H9 (cell line): ENCODE measurements around the gene C1QL1. TPM values are rescaled to one million over a fixed set of nuclear protein-coding genes. Genes with fewer than 3 reads are reported as not detected.

Experiments used
- DNase-seq: peaks from one replicate; pipeline ENCODE4 v3.0.0-alpha.2; 2017
- H2AFZ ChIP-seq: one replicate; pipeline ENCODE4 v1.6.1; 2013; ENCODE audit warnings: mild to moderate bottlenecking, low read length, control low read depth, moderate library complexity
- H2AK5ac ChIP-seq: 2 replicates; pipeline ENCODE4 v1.6.1; 2013; ENCODE audit warnings: low read length, control low read depth, mixed read lengths; ENCODE audit not compliant: insufficient read length
- H2BK120ac ChIP-seq: one replicate; pipeline ENCODE4 v1.6.1; 2013; ENCODE audit warnings: low read depth, mild to moderate bottlenecking, low read length, control low read depth, inconsistent platforms; ENCODE audit not compliant: poor library complexity, severe bottlenecking
- H2BK12ac ChIP-seq: 2 replicates; pipeline ENCODE4 v1.6.1; 2013; ENCODE audit warnings: low read length, control low read depth, mixed read lengths, low read depth; ENCODE audit not compliant: insufficient read length
- H2BK15ac ChIP-seq: 2 replicates; pipeline ENCODE4 v1.6.1; 2013; ENCODE audit warnings: low read depth, low read length, control low read depth
- H2BK20ac ChIP-seq: one replicate; pipeline ENCODE4 v1.6.1; 2013; ENCODE audit warnings: low read depth, mild to moderate bottlenecking, low read length, control low read depth, inconsistent platforms; ENCODE audit not compliant: poor library complexity, severe bottlenecking
- H2BK5ac ChIP-seq: 2 replicates; pipeline ENCODE4 v1.6.1; 2013; ENCODE audit warnings: low read length, control low read depth, mixed read lengths; ENCODE audit not compliant: insufficient read length
- H3K14ac ChIP-seq: 2 replicates; pipeline ENCODE4 v1.6.1; 2013; ENCODE audit warnings: low read length, control low read depth; ENCODE audit not compliant: insufficient read depth
- H3K18ac ChIP-seq: 2 replicates; pipeline ENCODE4 v1.6.1; 2013; ENCODE audit warnings: low read depth, mild to moderate bottlenecking, mixed read lengths, low read length, control low read depth; ENCODE audit not compliant: insufficient read length
- H3K23ac ChIP-seq: 2 replicates; pipeline ENCODE4 v1.6.1; 2013; ENCODE audit warnings: low read length, control low read depth, mixed read lengths, low read depth; ENCODE audit not compliant: insufficient read length
- H3K23me2 ChIP-seq: 2 replicates; pipeline ENCODE4 v1.6.1; 2013; ENCODE audit warnings: low read depth, mild to moderate bottlenecking, mixed read lengths, low read length, control low read depth; ENCODE audit not compliant: insufficient read length, poor library complexity, severe bottlenecking
- H3K27ac ChIP-seq: 2 replicates; pipeline ENCODE4 v1.5.1; 2013; ENCODE audit warnings: low read length, control low read depth, mixed read lengths, low read depth; ENCODE audit not compliant: insufficient read length
- H3K27me3 ChIP-seq: 2 replicates; pipeline ENCODE4 v1.6.1; 2013; ENCODE audit warnings: low read length, control low read depth, inconsistent platforms; ENCODE audit not compliant: insufficient read depth
- H3K4ac ChIP-seq: 2 replicates; pipeline ENCODE4 v1.6.1; 2013; ENCODE audit warnings: low read depth, mild to moderate bottlenecking, control low read depth, inconsistent platforms, low read length, moderate library complexity
- H3K4me1 ChIP-seq: 2 replicates; pipeline ENCODE4 v1.6.1; 2013; ENCODE audit warnings: low read length, control low read depth, inconsistent platforms; ENCODE audit not compliant: insufficient read depth
- H3K4me2 ChIP-seq: 2 replicates; pipeline ENCODE4 v1.6.1; 2013; ENCODE audit warnings: low read length, control low read depth, mixed read lengths; ENCODE audit not compliant: insufficient read length, insufficient read depth
- H3K56ac ChIP-seq: 2 replicates; pipeline ENCODE4 v1.6.1; 2013; ENCODE audit warnings: low read depth, mild to moderate bottlenecking, mixed read lengths, low read length, control low read depth; ENCODE audit not compliant: insufficient read length
- H3K79me1 ChIP-seq: 2 replicates; pipeline ENCODE4 v1.6.1; 2013; ENCODE audit warnings: low read depth, mild to moderate bottlenecking, moderate library complexity, low read length, control low read depth, inconsistent platforms; ENCODE audit not compliant: insufficient read depth, poor library complexity, severe bottlenecking
- H3K79me2 ChIP-seq: 2 replicates; pipeline ENCODE4 v1.6.1; 2013; ENCODE audit warnings: low read length, control low read depth, inconsistent platforms; ENCODE audit not compliant: insufficient read depth
- H3K9ac ChIP-seq: 2 replicates; pipeline ENCODE4 v1.6.1; 2013; ENCODE audit warnings: low read length, control low read depth, mixed read lengths; ENCODE audit not compliant: insufficient read length; ENCODE audit errors: extremely low read depth
- H3K9me3 ChIP-seq: one replicate; pipeline ENCODE4 v1.6.1; 2013; ENCODE audit warnings: low read depth, low read length, inconsistent platforms; ENCODE audit not compliant: control insufficient read depth
- H3T11ph ChIP-seq: one replicate; pipeline ENCODE4 v1.6.1; 2013; ENCODE audit warnings: mild to moderate bottlenecking, low read length, control low read depth, inconsistent platforms
- H4K20me1 ChIP-seq: one replicate; pipeline ENCODE4 v1.6.1; 2013; ENCODE audit not compliant: control insufficient read depth, insufficient read length, insufficient read depth
- H4K5ac ChIP-seq: 2 replicates; pipeline ENCODE4 v1.6.1; 2013; ENCODE audit warnings: low read depth, mild to moderate bottlenecking, mixed read lengths, low read length, control low read depth; ENCODE audit not compliant: insufficient read length
- H4K8ac ChIP-seq: replicated peaks from 2 replicates; pipeline ENCODE4 v1.6.1; 2013; ENCODE audit warnings: low read length, control low read depth, mixed read lengths, low read depth; ENCODE audit not compliant: insufficient read length
- H4K91ac ChIP-seq: 2 replicates; pipeline ENCODE4 v1.6.1; 2013; ENCODE audit warnings: low read depth, mild to moderate bottlenecking, moderate library complexity, mixed read lengths, low read length, control low read depth; ENCODE audit not compliant: insufficient read length
- H3K27ac Mint-ChIP-seq, 3 experiments: 2 replicates in 2 of 3; 3 replicates in 1 of 3; pipeline ENCODE4 v1.8.0; 2020 to 2021; ENCODE audit warnings: mixed read lengths in 3 of 3, mild to moderate bottlenecking in 1 of 3, moderate library complexity in 1 of 3
- H3K27me3 Mint-ChIP-seq: 2 replicates; pipeline ENCODE4 v1.8.0; 2021; ENCODE audit warnings: low read depth, mild to moderate bottlenecking, moderate library complexity, mixed read lengths
- H3K36me3 Mint-ChIP-seq, 3 experiments: 2 replicates in 2 of 3; 3 replicates in 1 of 3; pipeline ENCODE4 v1.8.0; 2020 to 2021; ENCODE audit warnings: low read depth in 3 of 3, mixed read lengths in 3 of 3; ENCODE audit not compliant: insufficient read depth in 1 of 3
- H3K4me1 Mint-ChIP-seq, 2 experiments: 2 replicates each; pipeline ENCODE4 v1.8.0; 2020; ENCODE audit warnings: mixed read lengths in 2 of 2
- H3K4me3 Mint-ChIP-seq, 2 experiments: 2 replicates in 1 of 2; 3 replicates in 1 of 2; pipeline ENCODE4 v1.8.0; 2020 to 2021; ENCODE audit warnings: mild to moderate bottlenecking in 2 of 2, mixed read lengths in 2 of 2, moderate library complexity in 1 of 2
- H3K9me3 Mint-ChIP-seq, 2 experiments: 2 replicates in 1 of 2; 3 replicates in 1 of 2; pipeline ENCODE4 v1.8.0; 2020; ENCODE audit warnings: mild to moderate bottlenecking in 2 of 2, mixed read lengths in 2 of 2, moderate library complexity in 1 of 2
- CTCF ChIP-seq: fragments of 200-600 bp; sonication (generic); conservative IDR thresholded peaks from 3 replicates; pipeline ENCODE4 v1.8.0; 2021; ENCODE audit warnings: antibody characterized with exemption, mild to moderate bottlenecking
- WGBS: extraction: QIAGEN DNeasy Blood & Tissue Kit; methylation state at CpG from one replicate; pipeline ENCODE4 v1.1.7; 2013; ENCODE audit warnings: missing lambda C conversion rate, low lambda C conversion rate, mixed read lengths; ENCODE audit not compliant: insufficient read length; ENCODE audit errors: extremely low coverage; 5-methylcytosine and 5-hydroxymethylcytosine counted together
- total RNA-seq: library from RNA; stranded (reverse); gene quantifications from 2 replicates; pipeline ENCODE4 v1.2.1, GENCODE V29; 2021

C1QL1 gene
- total RNA-seq, 1 experiment from 2014 or later, result 6.0 TPM

- H4K91ac ChIP-seq, result no peak overlapping the region
- Mint-ChIP-seq H3K9me3 (peaks cover 0 to 5% of the 10 kb centered on the region in 2 experiments; a peak in 1 of 5 replicates), H3K27me3 (no peaks in the 10 kb centered on the region), H3K36me3 (peaks cover 24 to 49% (median 42%) of the 10 kb centered on the region in 3 experiments), H3K4me3 (peak overlapping the region in 1 of 2 experiments; percentile 18; a peak in 1 of 5 replicates), H3K4me1 (peaks cover 24 to 29% of the 10 kb centered on the region in 2 experiments), H3K27ac (peak overlapping the region in 1 of 3 experiments; percentile 48; a peak in 2 of 7 replicates)
- no peak overlapping the region for H3K14ac ChIP-seq
- no peak overlapping the region for H2BK15ac ChIP-seq
- no peaks in the 10 kb centered on the region for H3K9me3 ChIP-seq
- H3K18ac ChIP-seq, result no peak overlapping the region
- no peak overlapping the region for H3K27ac ChIP-seq
- H2BK120ac ChIP-seq, result no peak overlapping the region
- H2AFZ ChIP-seq, result no peak overlapping the region
- no peak overlapping the region for H2AK5ac ChIP-seq
- H3K23me2 ChIP-seq, result no peaks in the 10 kb centered on the region
- H4K20me1 ChIP-seq, result no peaks in the 10 kb centered on the region
- H3K79me1 ChIP-seq, result peaks cover 6% of the 10 kb centered on the region
- peak; percentile 34 for DNase-seq
- no peak overlapping the region for H2BK5ac ChIP-seq
- no peak overlapping the region for H3K4ac ChIP-seq
- H4K8ac ChIP-seq, result no peak overlapping the region
- peaks cover 2% of the 10 kb centered on the region for H3K4me1 ChIP-seq
- no peak overlapping the region for H4K5ac ChIP-seq
- H3K9ac ChIP-seq, result no peak overlapping the region
- no peak overlapping the region for H3T11ph ChIP-seq
- WGBS, result no CpG with 5 or more reads among the region's 9 CpGs
- H2BK20ac ChIP-seq, result no peak overlapping the region
- H2BK12ac ChIP-seq, result no peak overlapping the region
- H3K4me2 ChIP-seq, result no peak overlapping the region
- TF ChIP-seq CTCF, result no peak
- peaks cover 16% of the 10 kb centered on the region; the same call in 1 of the 2 replicates for H3K79me2 ChIP-seq
- H3K56ac ChIP-seq, result no peak overlapping the region
- H3K23ac ChIP-seq, result no peak overlapping the region
- H3K27me3 ChIP-seq, result no peaks in the 10 kb centered on the region
Observed at GRCh38 chr17:44941712-44942331, 26.3 kb downstream of the C1QL1 start.
